Heart left ventricle (tissue), 13 donors: ENCODE data around the gene FBXL12.

Source experiments
- CTCF ChIP-seq, 12 donors: fragments of 200-600 bp; sonication (generic) in 4 of 12; IDR thresholded peaks; one replicate each; pipeline versions ENCODE4 v1.5.0 to v1.8.0; 2018 to 2022; ENCODE audit warnings: antibody characterized with exemption in 12 of 12, mild to moderate bottlenecking in 5 of 12
- POLR2A ChIP-seq, 2 donors: fragments of 450-650 bp; IDR thresholded peaks; one replicate each; pipeline ENCODE4 v1.6.1; 2017; ENCODE audit warnings: antibody characterized with exemption in 2 of 2, mild to moderate bottlenecking in 2 of 2, moderate library complexity in 2 of 2
- donor health status: ischemic (EF 13 %, LVEDD 7.1; RV severe dilation, severe dysfunction).
- donor health status: DM: no; HTN: yes; CAD: no.
- donor health status: DM: no; HTN: no; CAD: no.
- donor health status: ischemic (EF 25% LVEDD 6.9; RV normal size, moderate dysfunction).
- donor health status: ischemic (EF 25% LVEDD 5.7; RV mildly dilated, moderate dysfunction).
- donor health status: ischemic (EF 35%, LVEDD 5.7; RV mildly dilated, moderate dysfunction).
- donor health status: nonischemic (EF 11% LVEDD 7.7; RV severe dilation, severe dysfunction).
- donor health status: DM: yes; HTN: yes; CAD: no.
- donor health status: PGD.
- donor health status: ischemic (EF 29% LVEDD 5.4; RV normal size, mild dysfunction).
- donor health status: nonischemic (EF 23%, LVEDD 6.1; RV moderate dilation, normal function).

GRCh38 chr19:9848060-9848459 is 29.2 kb upstream of the FBXL12 start:
- TF ChIP-seq CTCF (IDR thresholded peaks at IDR 0.05) (peak in 5 of 12 donors; percentile 11 to 37 (median 22)), POLR2A (IDR thresholded peaks at IDR 0.05) (no peak)
